WTC11 (cell line): ENCODE results near the gene APOL1. TPM values are rescaled to one million over a fixed set of nuclear protein-coding genes. Genes with fewer than 3 reads are reported as not detected.
"Not testable (repeated sequence)": the region's sequence is repeated elsewhere in the genome, so short reads cannot be mapped to it uniquely, and the experiment has no call there.

Experiments used
- ATAC-seq: fragments of 200-7000 bp; cut with Tn5 transposase; 2 replicates; pipeline ENCODE4 v1.10.0; 2021; ENCODE audit warnings: mild to moderate bottlenecking, moderate library complexity
- CTCF ChIA-PET: fragments of 300-600 bp; sonication (Branson Sonifier 250); formaldehyde crosslinking; loops from one replicate; lab custom pipeline; 2021; ENCODE audit warnings: antibody characterized with exemption; lab: Charles Lee
- POLR2A ChIA-PET: fragments of 350-600 bp; sonication (Branson Sonifier 250); formaldehyde crosslinking; loops from one replicate; lab custom pipeline; 2021; ENCODE audit warnings: antibody characterized with exemption; lab: Charles Lee
- DNase-seq: peaks from one replicate; pipeline ENCODE4 v3.0.0; 2021; ENCODE audit warnings: low spot score
- H3K27ac Mint-ChIP-seq: 2 replicates; pipeline ENCODE4 v1.8.0; 2021; ENCODE audit warnings: mixed read lengths
- H3K27me3 Mint-ChIP-seq: 2 replicates; pipeline ENCODE4 v1.8.0; 2021; ENCODE audit warnings: low read depth, mild to moderate bottlenecking, moderate library complexity, mixed read lengths
- H3K36me3 Mint-ChIP-seq: 2 replicates; pipeline ENCODE4 v1.8.0; 2021; ENCODE audit warnings: mixed read lengths
- H3K4me1 Mint-ChIP-seq: 2 replicates; pipeline ENCODE4 v1.8.0; 2022; ENCODE audit warnings: mixed read lengths
- H3K4me3 Mint-ChIP-seq: 2 replicates; pipeline ENCODE4 v1.8.0; 2021; ENCODE audit warnings: mild to moderate bottlenecking, moderate library complexity, mixed read lengths
- H3K9me3 Mint-ChIP-seq: 2 replicates; pipeline ENCODE4 v1.8.0; 2021; ENCODE audit warnings: mixed read lengths
- EMX1 ChIP-seq: fragments of 250-450 bp; sonication (Bioruptor Pico); IDR thresholded peaks from 2 replicates; pipeline ENCODE4 v1.8.0; 2021; ENCODE audit warnings: mild to moderate bottlenecking
- NR3C1 ChIP-seq: sonication (generic); formaldehyde crosslinking; conservative IDR thresholded peaks from 2 replicates; pipeline ENCODE4 v1.8.1; 2023; ENCODE audit warnings: low read depth, mild to moderate bottlenecking, missing genetic modification reagents
- OVOL2 ChIP-seq: fragments of 250-450 bp; sonication (Bioruptor Pico); IDR thresholded peaks from 2 replicates; pipeline ENCODE4 v1.9.0; 2021; ENCODE audit warnings: mild to moderate bottlenecking, borderline replicate concordance
- SMAD3 ChIP-seq: sonication (generic); formaldehyde crosslinking; IDR thresholded peaks from 2 replicates; pipeline ENCODE4 v1.8.0; 2022; ENCODE audit warnings: missing genetic modification reagents, mild to moderate bottlenecking, borderline replicate concordance
- SMAD4 ChIP-seq: sonication (generic); formaldehyde crosslinking; IDR thresholded peaks from 2 replicates; pipeline ENCODE4 v1.8.0; 2022; ENCODE audit warnings: mild to moderate bottlenecking, missing genetic modification reagents
- SP1 ChIP-seq: sonication (generic); formaldehyde crosslinking; conservative IDR thresholded peaks from 2 replicates; pipeline ENCODE4 v1.8.1; 2022; ENCODE audit warnings: missing genetic modification reagents
- TCF7 ChIP-seq: sonication (generic); formaldehyde crosslinking; IDR thresholded peaks from 2 replicates; pipeline ENCODE4 v1.8.0; 2022; ENCODE audit warnings: mild to moderate bottlenecking, low read depth, missing genetic modification reagents, moderate library complexity
- ZNF396 ChIP-seq: fragments of 250-450 bp; sonication (Bioruptor Pico); IDR thresholded peaks from 2 replicates; pipeline ENCODE4 v1.8.0; 2021; ENCODE audit warnings: mild to moderate bottlenecking, moderate library complexity, borderline replicate concordance
- ZNF423 ChIP-seq: fragments of 250-450 bp; sonication (Bioruptor Pico); IDR thresholded peaks from 2 replicates; pipeline ENCODE4 v2.1.2; 2022; ENCODE audit warnings: mild to moderate bottlenecking, moderate library complexity
- ZNF671 ChIP-seq: fragments of 250-450 bp; sonication (Bioruptor Pico); IDR thresholded peaks from 2 replicates; pipeline ENCODE4 v1.8.0; 2021; ENCODE audit warnings: mild to moderate bottlenecking
- total RNA-seq: library from RNA; stranded (reverse); gene quantifications from 3 replicates; pipeline ENCODE4 v1.2.3, GENCODE V29; 2021
- TF ChIP-seq, protein P1 (sequence below): fragments of 250-450 bp; sonication (Bioruptor Pico); IDR thresholded peaks from 2 replicates; pipeline ENCODE4 v1.9.0; 2021; ENCODE audit warnings: mild to moderate bottlenecking
- TF ChIP-seq, protein P2 (sequence below): sonication (generic); formaldehyde crosslinking; IDR thresholded peaks from 2 replicates; pipeline ENCODE4 v1.8.1; 2023; ENCODE audit warnings: mild to moderate bottlenecking, missing genetic modification reagents, borderline replicate concordance
- TF ChIP-seq, protein P3 (sequence below): sonication (generic); formaldehyde crosslinking; conservative IDR thresholded peaks from 2 replicates; pipeline ENCODE4 v1.8.1; 2022; ENCODE audit warnings: mild to moderate bottlenecking, missing genetic modification reagents
- TF ChIP-seq, protein P4 (sequence below): sonication (generic); formaldehyde crosslinking; IDR thresholded peaks from 2 replicates; pipeline ENCODE4 v1.8.1; 2023; ENCODE audit warnings: mild to moderate bottlenecking, missing genetic modification reagents
- TF ChIP-seq, protein P5 (sequence below): sonication (generic); formaldehyde crosslinking; IDR thresholded peaks from 2 replicates; pipeline ENCODE4 v1.8.1; 2023; ENCODE audit warnings: mild to moderate bottlenecking, missing genetic modification reagents
- TF ChIP-seq, protein P6 (sequence below): sonication (generic); formaldehyde crosslinking; IDR thresholded peaks from 2 replicates; pipeline ENCODE4 v1.8.1; 2022; ENCODE audit warnings: low read depth, missing genetic modification reagents, borderline replicate concordance
- TF ChIP-seq, protein P7 (sequence below): fragments of 250-450 bp; sonication (Bioruptor Pico); IDR thresholded peaks from 2 replicates; pipeline ENCODE4 v1.9.0; 2021; ENCODE audit warnings: moderate library complexity, mild to moderate bottlenecking, inconsistent platforms, borderline replicate concordance

The APOL1 gene
- total RNA-seq, 1 experiment from 2014 or later: 0.35 TPM

DNA sequence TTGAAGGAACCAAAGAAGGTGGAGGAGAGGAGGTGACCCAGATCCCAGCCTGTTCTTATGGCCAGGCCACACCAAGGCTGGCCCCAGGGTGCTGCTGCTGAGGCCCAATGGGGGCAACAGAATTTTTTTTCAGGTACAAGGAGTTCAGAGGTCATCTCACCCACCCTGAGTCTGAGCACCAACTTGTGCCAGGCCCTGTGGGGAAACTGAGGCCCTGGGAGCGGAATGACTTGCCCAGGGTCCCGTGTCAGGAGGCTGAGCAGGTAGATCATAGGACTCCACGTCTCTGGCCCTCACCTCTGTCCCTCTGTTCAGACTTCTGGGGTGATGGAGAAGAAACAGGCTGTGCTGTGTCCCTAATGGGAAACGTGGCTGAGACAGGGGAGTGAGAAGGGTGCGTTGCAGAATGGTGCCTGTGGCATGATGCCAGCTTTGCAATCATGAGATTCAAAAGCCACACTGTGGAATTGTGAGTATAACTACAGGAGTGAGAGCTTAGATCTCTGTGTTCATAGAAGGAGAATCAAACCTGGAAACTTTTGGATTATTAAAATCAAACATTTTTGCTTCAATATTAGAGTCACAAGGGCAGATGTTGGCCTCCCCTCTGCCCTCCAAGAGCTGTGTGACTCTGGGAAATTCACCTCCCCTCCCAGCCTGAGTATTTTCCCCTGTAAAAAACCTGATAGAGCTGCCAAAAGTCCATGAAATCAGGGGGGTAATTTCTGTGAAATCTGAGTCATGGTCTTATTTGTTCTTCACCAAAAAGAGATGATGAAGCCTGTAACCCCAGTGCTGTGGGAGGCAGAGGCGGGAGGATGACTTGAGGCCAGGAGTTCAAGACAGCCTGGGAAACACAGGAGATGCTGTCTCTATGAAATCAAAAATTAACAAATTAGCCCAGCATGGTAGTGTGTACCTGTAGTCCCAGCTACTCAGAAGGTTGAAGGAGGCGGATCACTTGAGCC lies 874 bp downstream of the APOL1 start:
- Mint-ChIP-seq H3K27me3 (no peaks in the 10 kb centered on the region), H3K27ac (no peak overlapping the region), H3K4me3 (no peak overlapping the region), H3K9me3 (peaks cover 18% of the 10 kb centered on the region), H3K4me1 (peaks cover 42% of the 10 kb centered on the region), H3K36me3 (peaks cover 5% of the 10 kb centered on the region)
- TF ChIP-seq, protein P1, sequence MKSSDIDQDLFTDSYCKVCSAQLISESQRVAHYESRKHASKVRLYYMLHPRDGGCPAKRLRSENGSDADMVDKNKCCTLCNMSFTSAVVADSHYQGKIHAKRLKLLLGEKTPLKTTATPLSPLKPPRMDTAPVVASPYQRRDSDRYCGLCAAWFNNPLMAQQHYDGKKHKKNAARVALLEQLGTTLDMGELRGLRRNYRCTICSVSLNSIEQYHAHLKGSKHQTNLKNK: no peak
- ChIA-PET CTCF (interaction anchor here (1.0 to 1.5 kb wide), 2 partner anchors 59 to 74 kb away, joined by 3 to 4 read pairs; no protein-coding TSS in a partner anchor), POLR2A (interaction anchor here (1.1 kb wide), 1 partner anchor 15 kb away, joined by 5 read pairs; no protein-coding TSS in a partner anchor)
- ATAC-seq: no peak
- DNase-seq: no peak

DNA sequence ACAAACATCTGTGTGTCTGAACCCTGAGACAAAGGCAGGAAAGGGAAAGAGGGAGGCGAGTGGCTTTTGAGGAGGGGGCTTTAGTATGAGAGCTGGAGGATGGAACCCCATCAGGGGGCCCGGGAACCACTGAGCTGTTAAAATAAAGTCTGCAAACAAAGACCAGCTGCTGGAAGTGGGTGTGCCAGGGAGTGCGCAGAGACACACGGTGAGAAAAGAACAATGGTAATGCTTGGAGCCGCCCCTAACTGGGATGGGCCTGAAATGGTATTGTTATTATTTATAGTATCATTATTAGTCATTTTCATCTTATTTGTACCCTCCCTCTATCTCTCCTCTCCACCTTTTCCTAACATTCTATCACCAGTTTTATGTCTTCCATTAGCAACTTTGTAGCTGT lies 2.6 kb downstream of the APOL1 start:
- peaks cover 52% of the 10 kb centered on the region for H3K4me1 Mint-ChIP-seq
- DNase-seq, CTCF ChIA-PET: not testable (repeated sequence)

DNA sequence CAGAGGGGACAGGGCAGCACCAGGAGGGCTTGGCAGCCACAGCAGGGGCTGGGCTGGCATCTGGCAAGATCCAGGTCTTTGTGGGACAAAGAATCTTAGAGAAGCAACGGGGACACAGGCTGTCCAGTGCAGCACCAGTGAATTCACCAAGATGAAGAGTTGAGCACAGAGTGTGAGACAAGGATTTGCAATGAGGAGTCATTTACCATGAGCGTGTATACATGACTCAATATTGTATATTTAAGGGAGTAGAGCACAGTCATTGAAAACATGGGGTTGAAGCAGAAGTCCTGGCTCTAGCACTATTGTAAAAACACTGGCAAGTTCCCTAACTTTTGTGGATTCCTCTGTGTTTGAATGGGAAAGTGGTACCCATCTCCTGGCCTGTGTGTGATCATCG lies 3.5 kb downstream of the APOL1 start:
- no peak overlapping the region for H3K4me3 Mint-ChIP-seq
- DNase-seq (no peak), ATAC-seq (no peak)
- TF ChIP-seq SP1 (no peak), TCF7 (CRISPR knock-in tag) (no peak), NR3C1 (CRISPR knock-in tag) (no peak), EMX1 (CRISPR knock-in tag) (no peak), OVOL2 (CRISPR knock-in tag) (no peak), ZNF671 (CRISPR knock-in tag) (no peak), SMAD3 (CRISPR knock-in tag) (no peak)
- TF ChIP-seq, protein P2, sequence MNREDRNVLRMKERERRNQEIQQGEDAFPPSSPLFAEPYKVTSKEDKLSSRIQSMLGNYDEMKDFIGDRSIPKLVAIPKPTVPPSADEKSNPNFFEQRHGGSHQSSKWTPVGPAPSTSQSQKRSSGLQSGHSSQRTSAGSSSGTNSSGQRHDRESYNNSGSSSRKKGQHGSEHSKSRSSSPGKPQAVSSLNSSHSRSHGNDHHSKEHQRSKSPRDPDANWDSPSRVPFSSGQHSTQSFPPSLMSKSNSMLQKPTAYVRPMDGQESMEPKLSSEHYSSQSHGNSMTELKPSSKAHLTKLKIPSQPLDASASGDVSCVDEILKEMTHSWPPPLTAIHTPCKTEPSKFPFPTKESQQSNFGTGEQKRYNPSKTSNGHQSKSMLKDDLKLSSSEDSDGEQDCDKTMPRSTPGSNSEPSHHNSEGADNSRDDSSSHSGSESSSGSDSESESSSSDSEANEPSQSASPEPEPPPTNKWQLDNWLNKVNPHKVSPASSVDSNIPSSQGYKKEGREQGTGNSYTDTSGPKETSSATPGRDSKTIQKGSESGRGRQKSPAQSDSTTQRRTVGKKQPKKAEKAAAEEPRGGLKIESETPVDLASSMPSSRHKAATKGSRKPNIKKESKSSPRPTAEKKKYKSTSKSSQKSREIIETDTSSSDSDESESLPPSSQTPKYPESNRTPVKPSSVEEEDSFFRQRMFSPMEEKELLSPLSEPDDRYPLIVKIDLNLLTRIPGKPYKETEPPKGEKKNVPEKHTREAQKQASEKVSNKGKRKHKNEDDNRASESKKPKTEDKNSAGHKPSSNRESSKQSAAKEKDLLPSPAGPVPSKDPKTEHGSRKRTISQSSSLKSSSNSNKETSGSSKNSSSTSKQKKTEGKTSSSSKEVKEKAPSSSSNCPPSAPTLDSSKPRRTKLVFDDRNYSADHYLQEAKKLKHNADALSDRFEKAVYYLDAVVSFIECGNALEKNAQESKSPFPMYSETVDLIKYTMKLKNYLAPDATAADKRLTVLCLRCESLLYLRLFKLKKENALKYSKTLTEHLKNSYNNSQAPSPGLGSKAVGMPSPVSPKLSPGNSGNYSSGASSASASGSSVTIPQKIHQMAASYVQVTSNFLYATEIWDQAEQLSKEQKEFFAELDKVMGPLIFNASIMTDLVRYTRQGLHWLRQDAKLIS (CRISPR knock-in tag): no peak
- TF ChIP-seq, protein P3, sequence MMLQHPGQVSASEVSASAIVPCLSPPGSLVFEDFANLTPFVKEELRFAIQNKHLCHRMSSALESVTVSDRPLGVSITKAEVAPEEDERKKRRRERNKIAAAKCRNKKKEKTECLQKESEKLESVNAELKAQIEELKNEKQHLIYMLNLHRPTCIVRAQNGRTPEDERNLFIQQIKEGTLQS (CRISPR knock-in tag): no peak
- TF ChIP-seq, protein P4, sequence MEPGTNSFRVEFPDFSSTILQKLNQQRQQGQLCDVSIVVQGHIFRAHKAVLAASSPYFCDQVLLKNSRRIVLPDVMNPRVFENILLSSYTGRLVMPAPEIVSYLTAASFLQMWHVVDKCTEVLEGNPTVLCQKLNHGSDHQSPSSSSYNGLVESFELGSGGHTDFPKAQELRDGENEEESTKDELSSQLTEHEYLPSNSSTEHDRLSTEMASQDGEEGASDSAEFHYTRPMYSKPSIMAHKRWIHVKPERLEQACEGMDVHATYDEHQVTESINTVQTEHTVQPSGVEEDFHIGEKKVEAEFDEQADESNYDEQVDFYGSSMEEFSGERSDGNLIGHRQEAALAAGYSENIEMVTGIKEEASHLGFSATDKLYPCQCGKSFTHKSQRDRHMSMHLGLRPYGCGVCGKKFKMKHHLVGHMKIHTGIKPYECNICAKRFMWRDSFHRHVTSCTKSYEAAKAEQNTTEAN (CRISPR knock-in tag): no peak
- CTCF ChIA-PET: no interaction called here
- no peak overlapping the region for H3K27ac Mint-ChIP-seq
- H3K36me3 Mint-ChIP-seq: no peaks in the 10 kb centered on the region
- H3K4me1 Mint-ChIP-seq: peaks cover 49% of the 10 kb centered on the region
- H3K9me3 Mint-ChIP-seq: no peaks in the 10 kb centered on the region
- POLR2A ChIA-PET: no interaction called here
- no peaks in the 10 kb centered on the region for H3K27me3 Mint-ChIP-seq

More for the DNA sequence above, 2.6 kb downstream of the APOL1 start:
- H3K27me3 Mint-ChIP-seq, H3K9me3 Mint-ChIP-seq, H3K27ac Mint-ChIP-seq, POLR2A ChIA-PET, H3K36me3 Mint-ChIP-seq, ATAC-seq, H3K4me3 Mint-ChIP-seq: not testable (repeated sequence)

DNA sequence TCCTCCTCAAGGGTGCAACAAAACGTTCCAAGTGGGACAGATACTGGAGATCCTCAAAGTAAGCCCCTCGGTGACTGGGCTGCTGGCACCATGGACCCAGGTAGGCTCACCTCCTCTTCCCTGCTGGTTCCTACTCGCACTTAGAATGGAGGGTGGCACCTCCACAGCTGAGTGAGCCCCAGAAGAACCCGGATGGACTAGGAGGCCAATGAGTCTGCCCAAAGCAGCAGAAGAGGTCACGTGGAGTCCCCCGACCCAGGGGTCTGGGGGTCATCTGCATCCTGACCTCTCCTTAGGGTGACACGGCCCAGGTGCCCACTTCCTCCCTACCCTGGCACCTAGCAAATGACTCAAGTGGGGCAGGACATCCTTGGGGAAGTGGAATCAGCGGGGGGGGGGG lies 4.4 kb downstream of the APOL1 start:
- no peak for ATAC-seq
- DNase-seq: no peak
- POLR2A ChIA-PET: no interaction called here
- no peaks in the 10 kb centered on the region for H3K36me3 Mint-ChIP-seq
- CTCF ChIA-PET: interaction anchor here (0.7 to 1.6 kb wide), 2 partner anchors 18 to 57 kb away, joined by 3 to 4 read pairs; partner anchors contain the start of gene APOL2
- no peak overlapping the region for H3K27ac Mint-ChIP-seq
- H3K4me3 Mint-ChIP-seq: no peak overlapping the region
- no peaks in the 10 kb centered on the region for H3K27me3 Mint-ChIP-seq
- H3K9me3 Mint-ChIP-seq: no peaks in the 10 kb centered on the region
- peaks cover 44% of the 10 kb centered on the region for H3K4me1 Mint-ChIP-seq
- TF ChIP-seq ZNF423 (CRISPR knock-in tag): no peak
- TF ChIP-seq, protein P5, sequence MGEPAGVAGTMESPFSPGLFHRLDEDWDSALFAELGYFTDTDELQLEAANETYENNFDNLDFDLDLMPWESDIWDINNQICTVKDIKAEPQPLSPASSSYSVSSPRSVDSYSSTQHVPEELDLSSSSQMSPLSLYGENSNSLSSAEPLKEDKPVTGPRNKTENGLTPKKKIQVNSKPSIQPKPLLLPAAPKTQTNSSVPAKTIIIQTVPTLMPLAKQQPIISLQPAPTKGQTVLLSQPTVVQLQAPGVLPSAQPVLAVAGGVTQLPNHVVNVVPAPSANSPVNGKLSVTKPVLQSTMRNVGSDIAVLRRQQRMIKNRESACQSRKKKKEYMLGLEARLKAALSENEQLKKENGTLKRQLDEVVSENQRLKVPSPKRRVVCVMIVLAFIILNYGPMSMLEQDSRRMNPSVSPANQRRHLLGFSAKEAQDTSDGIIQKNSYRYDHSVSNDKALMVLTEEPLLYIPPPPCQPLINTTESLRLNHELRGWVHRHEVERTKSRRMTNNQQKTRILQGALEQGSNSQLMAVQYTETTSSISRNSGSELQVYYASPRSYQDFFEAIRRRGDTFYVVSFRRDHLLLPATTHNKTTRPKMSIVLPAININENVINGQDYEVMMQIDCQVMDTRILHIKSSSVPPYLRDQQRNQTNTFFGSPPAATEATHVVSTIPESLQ: no peak
- TF ChIP-seq, protein P6, sequence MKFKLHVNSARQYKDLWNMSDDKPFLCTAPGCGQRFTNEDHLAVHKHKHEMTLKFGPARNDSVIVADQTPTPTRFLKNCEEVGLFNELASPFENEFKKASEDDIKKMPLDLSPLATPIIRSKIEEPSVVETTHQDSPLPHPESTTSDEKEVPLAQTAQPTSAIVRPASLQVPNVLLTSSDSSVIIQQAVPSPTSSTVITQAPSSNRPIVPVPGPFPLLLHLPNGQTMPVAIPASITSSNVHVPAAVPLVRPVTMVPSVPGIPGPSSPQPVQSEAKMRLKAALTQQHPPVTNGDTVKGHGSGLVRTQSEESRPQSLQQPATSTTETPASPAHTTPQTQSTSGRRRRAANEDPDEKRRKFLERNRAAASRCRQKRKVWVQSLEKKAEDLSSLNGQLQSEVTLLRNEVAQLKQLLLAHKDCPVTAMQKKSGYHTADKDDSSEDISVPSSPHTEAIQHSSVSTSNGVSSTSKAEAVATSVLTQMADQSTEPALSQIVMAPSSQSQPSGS (CRISPR knock-in tag): no peak
- no peak for TF ChIP-seq ZNF396 (CRISPR knock-in tag)
- TF ChIP-seq, protein P7, sequence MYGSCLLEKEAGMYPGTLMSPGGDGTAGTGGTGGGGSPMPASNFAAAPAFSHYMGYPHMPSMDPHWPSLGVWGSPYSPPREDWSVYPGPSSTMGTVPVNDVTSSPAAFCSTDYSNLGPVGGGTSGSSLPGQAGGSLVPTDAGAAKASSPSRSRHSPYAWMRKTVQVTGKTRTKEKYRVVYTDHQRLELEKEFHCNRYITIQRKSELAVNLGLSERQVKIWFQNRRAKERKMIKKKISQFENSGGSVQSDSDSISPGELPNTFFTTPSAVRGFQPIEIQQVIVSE: no peak
- no peak for TF ChIP-seq SMAD4 (CRISPR knock-in tag)
